Activated CD4-positive, alpha-beta T cell treated with anti-CD3 and anti-CD28 coated beads, Interleukin-2, amount 10 ng/mL, durations not matched to agents 24 days and 14 days (primary cell): Measurements from ENCODE around the gene ACTG2. TPM values are rescaled to one million over a fixed set of nuclear protein-coding genes. Genes with fewer than 3 reads are reported as not detected.
"Not testable (repeated sequence)": the region's sequence is repeated elsewhere in the genome, so short reads cannot be mapped to it uniquely, and the experiment has no call there.

Source experiments
- DNase-seq: peaks from one replicate; pipeline ENCODE4 v3.0.0; 2022
- H3K27ac Mint-ChIP-seq: one replicate; pipeline ENCODE4 v1.8.0; 2022; ENCODE audit warnings: mild to moderate bottlenecking, mixed read lengths
- H3K27me3 Mint-ChIP-seq: one replicate; pipeline ENCODE4 v1.8.0; 2022; ENCODE audit warnings: mixed read lengths
- H3K36me3 Mint-ChIP-seq: one replicate; pipeline ENCODE4 v1.8.0; 2022; ENCODE audit warnings: low read depth, mild to moderate bottlenecking, mixed read lengths
- H3K4me1 Mint-ChIP-seq: one replicate; pipeline ENCODE4 v1.8.0; 2021; ENCODE audit warnings: mixed read lengths
- H3K4me3 Mint-ChIP-seq: one replicate; pipeline ENCODE4 v1.8.0; 2022; ENCODE audit warnings: mild to moderate bottlenecking, moderate library complexity, mixed read lengths
- H3K9me3 Mint-ChIP-seq: one replicate; pipeline ENCODE4 v1.8.0; 2021; ENCODE audit warnings: mixed read lengths
- intact Hi-C: fragments of 100-400 bp; cut with micrococcal nuclease; formaldehyde crosslinking; loops from one replicate; pipeline ENCODE4 v1.15.1; 2023
- total RNA-seq: library from RNA; stranded (reverse); gene quantifications from 2 replicates; pipeline ENCODE4 v1.2.3, GENCODE V29; 2022

Gene ACTG2
- total RNA-seq, 1 donor from 2014 or later = not detected

GRCh38 chr2:73885406-73885805 lies 7.4 kb upstream of the ACTG2 start:
- peaks cover 24% of the 10 kb centered on the region for H3K4me1 Mint-ChIP-seq
- no peak for DNase-seq
- no peaks in the 10 kb centered on the region for H3K36me3 Mint-ChIP-seq
- H3K27me3 Mint-ChIP-seq = peaks cover 7% of the 10 kb centered on the region
- H3K27ac Mint-ChIP-seq = no peak overlapping the region
- H3K4me3 Mint-ChIP-seq = no peak overlapping the region
- H3K9me3 Mint-ChIP-seq = peaks cover 13% of the 10 kb centered on the region
- intact Hi-C loops = no loop called here

- H3K27me3 Mint-ChIP-seq = peaks cover 3% of the 10 kb centered on the region
- intact Hi-C loops = loop anchor here (1.0 to 2.0 kb wide), 6 partner anchors 10 to 93 kb away; partner anchors contain the start of gene DGUOK
- H3K4me3 Mint-ChIP-seq = peak overlapping the region; percentile 12
- DNase-seq = no peak
- H3K36me3 Mint-ChIP-seq = no peaks in the 10 kb centered on the region
- H3K4me1 Mint-ChIP-seq = peaks cover 24% of the 10 kb centered on the region
- peak overlapping the region; percentile 82 for H3K27ac Mint-ChIP-seq
- H3K9me3 Mint-ChIP-seq = peaks cover 13% of the 10 kb centered on the region
Measured at GRCh38 chr2:73886357-73886756, 6.5 kb upstream of the ACTG2 start.

- not testable (repeated sequence) for DNase-seq, H3K4me3 Mint-ChIP-seq, H3K36me3 Mint-ChIP-seq, H3K27me3 Mint-ChIP-seq
- peaks cover 24% of the 10 kb centered on the region for H3K4me1 Mint-ChIP-seq
- H3K9me3 Mint-ChIP-seq = peaks cover 13% of the 10 kb centered on the region
- peak overlapping the region; percentile 53 for H3K27ac Mint-ChIP-seq
- intact Hi-C loops = loop anchor here (2.0 kb wide), 2 partner anchors 39 to 57 kb away; partner anchors contain the start of gene DGUOK
Measured at GRCh38 chr2:73887596-73888353, 5.0 kb upstream of the ACTG2 start.

- H3K4me1 Mint-ChIP-seq = peaks cover 25% of the 10 kb centered on the region
- intact Hi-C loops = no loop called here
- H3K9me3 Mint-ChIP-seq = peaks cover 13% of the 10 kb centered on the region
- no peaks in the 10 kb centered on the region for H3K36me3 Mint-ChIP-seq
- H3K27me3 Mint-ChIP-seq = no peaks in the 10 kb centered on the region
- no peak for DNase-seq
- peak overlapping the region; percentile 37 for H3K27ac Mint-ChIP-seq
- no peak overlapping the region for H3K4me3 Mint-ChIP-seq
Measured at GRCh38 chr2:73888388-73888787, 4.4 kb upstream of the ACTG2 start.

GRCh38 chr2:73889206-73889605 lies 3.6 kb upstream of the ACTG2 start:
- peaks cover 32% of the 10 kb centered on the region for H3K4me1 Mint-ChIP-seq
- no peak for DNase-seq
- H3K27ac Mint-ChIP-seq = no peak overlapping the region
- intact Hi-C loops = no loop called here
- no peak overlapping the region for H3K4me3 Mint-ChIP-seq
- H3K36me3 Mint-ChIP-seq = no peaks in the 10 kb centered on the region
- H3K9me3 Mint-ChIP-seq = peaks cover 13% of the 10 kb centered on the region
- H3K27me3 Mint-ChIP-seq = no peaks in the 10 kb centered on the region

- DNase-seq = no peak
- H3K36me3 Mint-ChIP-seq = no peaks in the 10 kb centered on the region
- intact Hi-C loops = no loop called here
- H3K4me1 Mint-ChIP-seq = peaks cover 41% of the 10 kb centered on the region
- H3K27ac Mint-ChIP-seq = no peak overlapping the region
- H3K27me3 Mint-ChIP-seq = no peaks in the 10 kb centered on the region
- peaks cover 13% of the 10 kb centered on the region for H3K9me3 Mint-ChIP-seq
- H3K4me3 Mint-ChIP-seq = no peak overlapping the region
Measured at GRCh38 chr2:73890301-73891092, 2.3 kb upstream of the ACTG2 start.

- H3K4me1 Mint-ChIP-seq = peaks cover 36% of the 10 kb centered on the region
- intact Hi-C loops = no loop called here
- no peaks in the 10 kb centered on the region for H3K27me3 Mint-ChIP-seq
- H3K27ac Mint-ChIP-seq = no peak overlapping the region
- H3K36me3 Mint-ChIP-seq = no peaks in the 10 kb centered on the region
- peaks cover 7% of the 10 kb centered on the region for H3K9me3 Mint-ChIP-seq
- no peak for DNase-seq
- H3K4me3 Mint-ChIP-seq = no peak overlapping the region
Measured at GRCh38 chr2:73891276-73891901, 1.4 kb upstream of the ACTG2 start.

- Mint-ChIP-seq H3K36me3 (no peaks in the 10 kb centered on the region), H3K27me3 (no peaks in the 10 kb centered on the region), H3K27ac (peak overlapping the region; percentile 59)
Measured at GRCh38 chr2:73893764-73894474, 1.1 kb downstream of the ACTG2 start.

GRCh38 chr2:73894475-73894850 lies 1.7 kb downstream of the ACTG2 start:
- intact Hi-C loops = no loop called here
- no peak overlapping the region for H3K4me3 Mint-ChIP-seq
- DNase-seq = no peak
- no peaks in the 10 kb centered on the region for H3K27me3 Mint-ChIP-seq
- H3K9me3 Mint-ChIP-seq = no peaks in the 10 kb centered on the region
- peak overlapping the region; percentile 59 for H3K27ac Mint-ChIP-seq
- no peaks in the 10 kb centered on the region for H3K36me3 Mint-ChIP-seq
- peaks cover 35% of the 10 kb centered on the region for H3K4me1 Mint-ChIP-seq

More at GRCh38 chr2:73893764-73894474, 1.1 kb downstream of the ACTG2 start:
- intact Hi-C loops = no loop called here
- peaks cover 35% of the 10 kb centered on the region for H3K4me1 Mint-ChIP-seq
- no peaks in the 10 kb centered on the region for H3K9me3 Mint-ChIP-seq
- no peak overlapping the region for H3K4me3 Mint-ChIP-seq
- DNase-seq = no peak

- no peaks in the 10 kb centered on the region for H3K9me3 Mint-ChIP-seq
- intact Hi-C loops = no loop called here
- no peak overlapping the region for H3K4me3 Mint-ChIP-seq
Measured at GRCh38 chr2:73894877-73895276, 2.1 kb downstream of the ACTG2 start.

GRCh38 chr2:73895473-73895872 lies 2.7 kb downstream of the ACTG2 start:
- intact Hi-C loops = no loop called here
- Mint-ChIP-seq H3K4me1 (peaks cover 35% of the 10 kb centered on the region), H3K27ac (peak overlapping the region; percentile 14), H3K4me3 (no peak overlapping the region), H3K27me3 (no peaks in the 10 kb centered on the region), H3K36me3 (no peaks in the 10 kb centered on the region), H3K9me3 (no peaks in the 10 kb centered on the region)
- no peak for DNase-seq

More at GRCh38 chr2:73894877-73895276, 2.1 kb downstream of the ACTG2 start:
- Mint-ChIP-seq H3K36me3 (no peaks in the 10 kb centered on the region), H3K4me1 (peaks cover 35% of the 10 kb centered on the region), H3K27ac (peak overlapping the region; percentile 59), H3K27me3 (no peaks in the 10 kb centered on the region)
- no peak for DNase-seq

- peak; percentile 84 for DNase-seq
- Mint-ChIP-seq H3K9me3 (no peaks in the 10 kb centered on the region), H3K36me3 (no peaks in the 10 kb centered on the region), H3K4me3 (peak overlapping the region; percentile 51), H3K4me1 (peaks cover 35% of the 10 kb centered on the region), H3K27ac (peak overlapping the region; percentile 85), H3K27me3 (no peaks in the 10 kb centered on the region)
- intact Hi-C loops = loop anchor here (1.0 kb wide), 1 partner anchor 10 kb away; no protein-coding TSS in a partner anchor
Measured at GRCh38 chr2:73896362-73897239, 3.8 kb downstream of the ACTG2 start.

GRCh38 chr2:73897240-73897583 lies 4.4 kb downstream of the ACTG2 start:
- H3K4me1 Mint-ChIP-seq = peaks cover 39% of the 10 kb centered on the region
- DNase-seq = no peak
- H3K4me3 Mint-ChIP-seq = peak overlapping the region; percentile 4
- H3K36me3 Mint-ChIP-seq = no peaks in the 10 kb centered on the region
- intact Hi-C loops = no loop called here
- no peaks in the 10 kb centered on the region for H3K9me3 Mint-ChIP-seq
- peak overlapping the region; percentile 56 for H3K27ac Mint-ChIP-seq
- no peaks in the 10 kb centered on the region for H3K27me3 Mint-ChIP-seq
